Measurements from ENCODE around the gene NOL4L. TPM values are rescaled to one million over a fixed set of nuclear protein-coding genes. Genes with fewer than 3 reads are reported as not detected.

NOL4L gene
- polyA plus RNA-seq, 2 of the 4 experiments (the other 2 are of a cell fraction), result 9.5 to 11.8 TPM

- FAIRE-seq, result no peak
- Histone ChIP-seq H3K27ac (no peak overlapping the region), H3K4me1 (no peaks in the 10 kb centered on the region), H3K9me3 (no peaks in the 10 kb centered on the region), H3K4me3 (no peak overlapping the region), H3K4me2 (no peak overlapping the region)
- DNase-seq (ENCODE audit: low read depth in 1 of 2, low spot score in 1 of 2), result no peak
- CTCF ChIA-PET, result interaction anchor here (1.0 to 1.2 kb wide), 3 partner anchors 45 to 170 kb away, joined by 3 to 4 read pairs (median 3); no protein-coding TSS in a partner anchor
- TF ChIP-seq HOXB5 (CRISPR knock-in tag; IDR thresholded peaks at IDR 0.05) (no peak), ZC3H11A (IDR thresholded peaks at IDR 0.05) (no peak), JUN (IDR thresholded peaks at IDR 0.05) (no peak), RFX5 (IDR thresholded peaks at IDR 0.05) (no peak), USF2 (IDR thresholded peaks at IDR 0.05) (no peak), ELK1 (IDR thresholded peaks at IDR 0.05; ENCODE audit: low read depth, low read length) (no peak), GATA3 (IDR thresholded peaks at IDR 0.05; ENCODE audit: borderline replicate concordance) (no peak), CBX8 (IDR thresholded peaks at IDR 0.05) (no peak), TP53 (CRISPR knock-in tag; IDR thresholded peaks at IDR 0.05) (no peak), NFE2L2 (conservative IDR thresholded peaks at IDR 0.05; ENCODE audit: low read length) (no peak), RNF2 (IDR thresholded peaks at IDR 0.05; ENCODE audit: borderline replicate concordance, low read depth) (no peak), ZSCAN20 (CRISPR knock-in tag; IDR thresholded peaks at IDR 0.05) (no peak)
- TF ChIP-seq, protein P1, sequence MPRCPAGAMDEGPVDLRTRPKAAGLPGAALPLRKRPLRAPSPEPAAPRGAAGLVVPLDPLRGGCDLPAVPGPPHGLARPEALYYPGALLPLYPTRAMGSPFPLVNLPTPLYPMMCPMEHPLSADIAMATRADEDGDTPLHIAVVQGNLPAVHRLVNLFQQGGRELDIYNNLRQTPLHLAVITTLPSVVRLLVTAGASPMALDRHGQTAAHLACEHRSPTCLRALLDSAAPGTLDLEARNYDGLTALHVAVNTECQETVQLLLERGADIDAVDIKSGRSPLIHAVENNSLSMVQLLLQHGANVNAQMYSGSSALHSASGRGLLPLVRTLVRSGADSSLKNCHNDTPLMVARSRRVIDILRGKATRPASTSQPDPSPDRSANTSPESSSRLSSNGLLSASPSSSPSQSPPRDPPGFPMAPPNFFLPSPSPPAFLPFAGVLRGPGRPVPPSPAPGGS (IDR thresholded peaks at IDR 0.05), result no peak
- peak; percentile 21; a peak in 3 of 6 replicates for ATAC-seq
- POLR2A ChIA-PET, result no interaction called here
- 82% methylated on average over 17 of the region's 22 CpGs for WGBS (ENCODE audit: missing lambda C conversion rate)
Observed at GRCh38 chr20:32607727-32608663, 22.9 kb upstream of the NOL4L start.

DNA sequence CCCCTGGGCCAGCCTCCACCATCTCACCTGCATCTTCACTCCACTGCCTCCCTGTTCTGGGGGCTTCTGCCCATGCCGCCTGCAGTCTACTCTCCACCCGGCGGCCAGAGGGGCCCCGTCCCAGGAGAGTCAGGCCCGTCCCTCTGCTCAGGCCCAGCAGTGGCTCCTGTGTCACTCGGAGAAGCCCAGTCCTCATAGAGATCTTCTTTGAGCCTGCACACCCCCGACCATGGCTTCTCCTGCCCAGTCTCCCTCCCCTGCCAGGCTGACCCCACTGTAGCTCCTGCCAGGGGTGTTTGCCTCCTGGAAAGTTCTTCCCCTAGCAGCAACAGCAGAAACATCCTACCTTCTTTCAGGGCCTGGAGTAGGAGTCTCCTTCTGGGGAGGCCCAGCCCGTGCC lies 22.2 kb upstream of the NOL4L start:
- FAIRE-seq, result no peak
- Histone ChIP-seq H3K9me3 (no peaks in the 10 kb centered on the region), H3K27ac (no peak overlapping the region), H3K4me1 (no peaks in the 10 kb centered on the region), H3K4me2 (no peak overlapping the region), H3K4me3 (no peak overlapping the region)
- ChIA-PET CTCF (interaction anchor here (1.0 kb wide), 1 partner anchor 171 kb away, joined by 3 read pairs; no protein-coding TSS in a partner anchor), POLR2A (no interaction called here)
- DNase-seq (ENCODE audit: low read depth in 1 of 2, low spot score in 1 of 2), result no peak
- ATAC-seq, result peak in 1 of 2 experiments; percentile 9; a peak in 2 of 6 replicates
- 77% methylated on average over 8 of the region's 8 CpGs for WGBS (ENCODE audit: missing lambda C conversion rate)
- TF ChIP-seq GATA3 (IDR thresholded peaks at IDR 0.05; ENCODE audit: borderline replicate concordance) (no peak), CHD4 (IDR thresholded peaks at IDR 0.05; ENCODE audit: borderline replicate concordance) (no peak), PHF8 (IDR thresholded peaks at IDR 0.05; ENCODE audit: borderline replicate concordance, low read depth) (no peak), ELK1 (IDR thresholded peaks at IDR 0.05; ENCODE audit: low read depth, low read length) (no peak), CBX8 (IDR thresholded peaks at IDR 0.05) (no peak), FOSB (CRISPR knock-in tag; IDR thresholded peaks at IDR 0.05) (no peak), POLR2A (IDR thresholded peaks at IDR 0.05; ENCODE audit: low read length) (no peak), RFX5 (IDR thresholded peaks at IDR 0.05) (no peak), E2F6 (IDR thresholded peaks at IDR 0.05; ENCODE audit: borderline replicate concordance, low read depth) (no peak), RAD21 (conservative IDR thresholded peaks at IDR 0.05 in 1 of 2, IDR thresholded peaks at IDR 0.05 in 1 of 2) (no peak)
- TF ChIP-seq, protein P2, sequence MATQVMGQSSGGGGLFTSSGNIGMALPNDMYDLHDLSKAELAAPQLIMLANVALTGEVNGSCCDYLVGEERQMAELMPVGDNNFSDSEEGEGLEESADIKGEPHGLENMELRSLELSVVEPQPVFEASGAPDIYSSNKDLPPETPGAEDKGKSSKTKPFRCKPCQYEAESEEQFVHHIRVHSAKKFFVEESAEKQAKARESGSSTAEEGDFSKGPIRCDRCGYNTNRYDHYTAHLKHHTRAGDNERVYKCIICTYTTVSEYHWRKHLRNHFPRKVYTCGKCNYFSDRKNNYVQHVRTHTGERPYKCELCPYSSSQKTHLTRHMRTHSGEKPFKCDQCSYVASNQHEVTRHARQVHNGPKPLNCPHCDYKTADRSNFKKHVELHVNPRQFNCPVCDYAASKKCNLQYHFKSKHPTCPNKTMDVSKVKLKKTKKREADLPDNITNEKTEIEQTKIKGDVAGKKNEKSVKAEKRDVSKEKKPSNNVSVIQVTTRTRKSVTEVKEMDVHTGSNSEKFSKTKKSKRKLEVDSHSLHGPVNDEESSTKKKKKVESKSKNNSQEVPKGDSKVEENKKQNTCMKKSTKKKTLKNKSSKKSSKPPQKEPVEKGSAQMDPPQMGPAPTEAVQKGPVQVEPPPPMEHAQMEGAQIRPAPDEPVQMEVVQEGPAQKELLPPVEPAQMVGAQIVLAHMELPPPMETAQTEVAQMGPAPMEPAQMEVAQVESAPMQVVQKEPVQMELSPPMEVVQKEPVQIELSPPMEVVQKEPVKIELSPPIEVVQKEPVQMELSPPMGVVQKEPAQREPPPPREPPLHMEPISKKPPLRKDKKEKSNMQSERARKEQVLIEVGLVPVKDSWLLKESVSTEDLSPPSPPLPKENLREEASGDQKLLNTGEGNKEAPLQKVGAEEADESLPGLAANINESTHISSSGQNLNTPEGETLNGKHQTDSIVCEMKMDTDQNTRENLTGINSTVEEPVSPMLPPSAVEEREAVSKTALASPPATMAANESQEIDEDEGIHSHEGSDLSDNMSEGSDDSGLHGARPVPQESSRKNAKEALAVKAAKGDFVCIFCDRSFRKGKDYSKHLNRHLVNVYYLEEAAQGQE (IDR thresholded peaks at IDR 0.05), result no peak
- TF ChIP-seq, protein P3, sequence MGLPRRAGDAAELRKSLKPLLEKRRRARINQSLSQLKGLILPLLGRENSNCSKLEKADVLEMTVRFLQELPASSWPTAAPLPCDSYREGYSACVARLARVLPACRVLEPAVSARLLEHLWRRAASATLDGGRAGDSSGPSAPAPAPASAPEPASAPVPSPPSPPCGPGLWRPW (IDR thresholded peaks at IDR 0.05), result no peak
- TF ChIP-seq, protein P1 (IDR thresholded peaks at IDR 0.05), result no peak
- TF ChIP-seq, protein P4, sequence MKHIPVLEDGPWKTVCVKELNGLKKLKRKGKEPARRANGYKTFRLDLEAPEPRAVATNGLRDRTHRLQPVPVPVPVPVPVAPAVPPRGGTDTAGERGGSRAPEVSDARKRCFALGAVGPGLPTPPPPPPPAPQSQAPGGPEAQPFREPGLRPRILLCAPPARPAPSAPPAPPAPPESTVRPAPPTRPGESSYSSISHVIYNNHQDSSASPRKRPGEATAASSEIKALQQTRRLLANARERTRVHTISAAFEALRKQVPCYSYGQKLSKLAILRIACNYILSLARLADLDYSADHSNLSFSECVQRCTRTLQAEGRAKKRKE (CRISPR knock-in tag; IDR thresholded peaks at IDR 0.05; ENCODE audit: low read depth), result no peak
